Esophagus muscularis mucosa (tissue), 3 donors: Measurements from ENCODE around the gene ACTR10.

Experiments used
- CTCF ChIP-seq, 3 experiments: fragments of 200-600 bp in 2 of 3; fragments of 450-650 bp in 1 of 3; sonication (generic) in 2 of 3; IDR thresholded peaks; one replicate each; pipeline ENCODE4 v1.5.1; 2017 to 2019; ENCODE audit warnings: antibody characterized with exemption in 3 of 3, mild to moderate bottlenecking in 2 of 3, moderate library complexity in 1 of 3
- POLR2A ChIP-seq: fragments of 450-650 bp; IDR thresholded peaks from one replicate; pipeline ENCODE4 v1.6.1; 2017; ENCODE audit warnings: antibody characterized with exemption, moderate library complexity, mild to moderate bottlenecking, low read depth
- POLR2AphosphoS5 ChIP-seq, 2 donors: sonication (generic); formaldehyde crosslinking; IDR thresholded peaks; one replicate each; pipeline ENCODE4 v1.6.1; 2017; ENCODE audit warnings: antibody characterized with exemption in 2 of 2

DNA sequence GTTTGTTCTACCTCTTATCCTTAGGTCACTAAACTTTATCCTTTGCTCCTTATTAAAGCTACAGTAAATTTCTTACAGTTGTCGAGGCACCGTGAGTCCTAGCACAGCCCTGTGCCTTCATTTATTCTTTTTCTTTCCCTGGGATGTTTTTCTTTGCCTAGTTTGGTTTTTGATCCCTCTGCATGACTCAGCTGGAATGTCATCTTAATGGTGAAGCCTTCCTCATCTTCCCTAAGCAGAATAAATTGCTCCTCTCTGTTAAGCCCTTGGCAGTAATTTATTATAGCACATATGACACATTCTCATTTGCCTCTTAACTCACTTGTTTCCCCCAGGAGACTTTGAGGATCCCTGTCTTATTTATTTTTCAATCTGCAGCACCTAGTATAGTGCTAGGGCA lies 16.6 kb downstream of the ACTR10 start:
- TF ChIP-seq POLR2AphosphoS5 (IDR thresholded peaks at IDR 0.05) (no peak), CTCF (IDR thresholded peaks at IDR 0.05) (no peak), POLR2A (no peak)
